HepG2 (cell line): Measurements from ENCODE around the gene TTLL8. TPM values are rescaled to one million over a fixed set of nuclear protein-coding genes. Genes with fewer than 3 reads are reported as not detected.

Experiments
- ARID4A ChIP-seq: sonication (generic); formaldehyde crosslinking; IDR thresholded peaks from 2 replicates; pipeline ENCODE4 v1.5.0; 2020; ENCODE audit warnings: mild to moderate bottlenecking, missing genetic modification reagents, borderline replicate concordance
- BRCA1 ChIP-seq: sonication (generic); formaldehyde crosslinking; IDR thresholded peaks from 2 replicates; pipeline ENCODE4 v1.4.0; 2020; ENCODE audit warnings: missing genetic modification reagents
- CBFB ChIP-seq: sonication (generic); formaldehyde crosslinking; IDR thresholded peaks from 2 replicates; pipeline ENCODE4 v1.4.0; 2020; ENCODE audit warnings: missing genetic modification reagents
- E2F5 ChIP-seq: sonication (generic); formaldehyde crosslinking; conservative IDR thresholded peaks from 2 replicates; pipeline ENCODE4 v1.4.0; 2020; ENCODE audit warnings: missing genetic modification reagents
- KDM4B ChIP-seq: sonication (generic); formaldehyde crosslinking; IDR thresholded peaks from 2 replicates; pipeline ENCODE4 v1.4.0; 2020; ENCODE audit warnings: missing genetic modification reagents
- KLF16 ChIP-seq, 2 experiments: sonication (generic) in 1 of 2; formaldehyde crosslinking in 1 of 2; IDR thresholded peaks; 2 replicates each; pipeline versions ENCODE4 v1.6.1 to v1.8.0; 2016 to 2023; ENCODE audit warnings: missing genetic modification reagents in 2 of 2, missing compliant biosample characterization in 1 of 2
- NFYB ChIP-seq: sonication (generic); formaldehyde crosslinking; IDR thresholded peaks from 2 replicates; pipeline ENCODE4 v1.4.0; 2020; ENCODE audit warnings: missing genetic modification reagents
- POLR2A ChIP-seq, 2 experiments: IDR thresholded peaks; 2 replicates each; pipeline ENCODE4 v1.6.1; 2011; ENCODE audit warnings: low read depth in 2 of 2, low read length in 2 of 2, mild to moderate bottlenecking in 1 of 2, moderate library complexity in 1 of 2; ENCODE audit not compliant: insufficient read depth in 1 of 2
- TCF7L2 ChIP-seq: IDR thresholded peaks from 2 replicates; pipeline ENCODE4 v1.6.1; 2011; ENCODE audit warnings: mild to moderate bottlenecking, low read depth, low read length, moderate library complexity
- YEATS2 ChIP-seq: sonication (generic); formaldehyde crosslinking; IDR thresholded peaks from 2 replicates; pipeline ENCODE4 v1.4.0; 2020; ENCODE audit warnings: missing genetic modification reagents, borderline replicate concordance
- ZNF441 ChIP-seq: sonication (generic); formaldehyde crosslinking; IDR thresholded peaks from 2 replicates; pipeline ENCODE4 v1.7.0; 2021; ENCODE audit warnings: missing genetic modification reagents, borderline replicate concordance
- ZNF446 ChIP-seq: sonication (generic); formaldehyde crosslinking; IDR thresholded peaks from 2 replicates; pipeline ENCODE4 v1.5.0; 2020; ENCODE audit warnings: mild to moderate bottlenecking, missing genetic modification reagents
- ZNF543 ChIP-seq: sonication (generic); formaldehyde crosslinking; IDR thresholded peaks from 2 replicates; pipeline ENCODE4 v1.4.0; 2020; ENCODE audit warnings: mild to moderate bottlenecking, missing genetic modification reagents
- ZNF557 ChIP-seq: sonication (generic); formaldehyde crosslinking; IDR thresholded peaks from 2 replicates; pipeline ENCODE4 v1.4.0; 2020; ENCODE audit warnings: missing genetic modification reagents
- ZNF615 ChIP-seq: sonication (generic); formaldehyde crosslinking; IDR thresholded peaks from 2 replicates; pipeline ENCODE4 v1.5.0; 2020; ENCODE audit warnings: mild to moderate bottlenecking, missing genetic modification reagents, borderline replicate concordance
- ZNF746 ChIP-seq: sonication (generic); formaldehyde crosslinking; IDR thresholded peaks from 2 replicates; pipeline ENCODE4 v1.8.0; 2022; ENCODE audit warnings: mild to moderate bottlenecking, missing genetic modification reagents
- ZNF761 ChIP-seq: sonication (generic); formaldehyde crosslinking; conservative IDR thresholded peaks from 2 replicates; pipeline ENCODE4 v1.4.0; 2020; ENCODE audit warnings: mild to moderate bottlenecking, missing genetic modification reagents
- ZSCAN25 ChIP-seq: sonication (generic); formaldehyde crosslinking; IDR thresholded peaks from 2 replicates; pipeline ENCODE4 v1.8.0; 2022; ENCODE audit warnings: mild to moderate bottlenecking, missing genetic modification reagents
- polyA plus RNA-seq, 8 experiments: library from polyadenylated mRNA; depleted of rRNA in 3 of 8; stranded (reverse) in 7 of 8; unstranded in 1 of 8; fragments of >200 nt; fragmentation: Illumina TruSeq in 4 of 8; extraction: Trizol in 4 of 8; gene quantifications; 2 replicates each; pipeline versions ENCODE4 v1.2.1 to v1.2.3, GENCODE V29; 2011 to 2016; ENCODE audit warnings: low read depth in 4 of 8, missing spikeins in 1 of 8, mixed read lengths in 1 of 8; ENCODE audit not compliant: insufficient read depth in 1 of 8
- total RNA-seq, 5 experiments: library from RNA; depleted of rRNA; stranded (reverse); fragments of >200 nt; fragmentation: Illumina TruSeq; extraction: Trizol; gene quantifications; 2 replicates each; pipeline ENCODE4 v1.2.3, GENCODE V29; 2016; ENCODE audit warnings: low read depth in 1 of 5
- TF ChIP-seq, protein P1 (sequence below): sonication (generic); formaldehyde crosslinking; IDR thresholded peaks from 2 replicates; pipeline ENCODE4 v1.5.0; 2020; ENCODE audit warnings: missing genetic modification reagents

The TTLL8 gene
- total and polyA plus RNA-seq, 2 of the 13 experiments (the other 11 are each of a cell fraction or from before 2014, with no cell fraction given): not detected

DNA sequence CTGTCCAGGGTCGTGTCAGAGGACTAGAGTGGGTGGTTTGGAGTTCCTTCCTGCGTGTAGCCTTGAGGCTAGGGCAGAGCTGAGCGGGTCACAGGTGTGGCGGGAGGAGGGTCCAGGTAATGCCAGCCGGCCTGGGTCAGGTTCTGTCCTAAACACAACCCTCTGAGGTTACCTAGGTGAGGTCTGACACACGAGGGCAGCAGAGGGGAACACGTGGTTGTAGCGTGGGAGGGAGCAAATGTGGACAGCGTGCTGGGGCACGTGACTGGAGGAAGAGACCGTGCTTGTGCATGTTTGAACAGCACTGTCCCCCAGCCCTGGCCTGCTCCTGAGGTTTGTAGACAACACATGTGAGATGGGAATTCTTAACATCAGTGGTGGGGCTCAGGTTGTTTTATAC, 44.8 kb upstream of the TTLL8 start (continued):
- peak; percentile 47; the same call in 1 of the 2 replicates for TF ChIP-seq ARID4A (CRISPR knock-in tag)
- TF ChIP-seq ZNF543 (CRISPR knock-in tag): no peak
- TF ChIP-seq BRCA1: no peak
- TF ChIP-seq ZNF615 (CRISPR knock-in tag): no peak
- TF ChIP-seq, protein P1, sequence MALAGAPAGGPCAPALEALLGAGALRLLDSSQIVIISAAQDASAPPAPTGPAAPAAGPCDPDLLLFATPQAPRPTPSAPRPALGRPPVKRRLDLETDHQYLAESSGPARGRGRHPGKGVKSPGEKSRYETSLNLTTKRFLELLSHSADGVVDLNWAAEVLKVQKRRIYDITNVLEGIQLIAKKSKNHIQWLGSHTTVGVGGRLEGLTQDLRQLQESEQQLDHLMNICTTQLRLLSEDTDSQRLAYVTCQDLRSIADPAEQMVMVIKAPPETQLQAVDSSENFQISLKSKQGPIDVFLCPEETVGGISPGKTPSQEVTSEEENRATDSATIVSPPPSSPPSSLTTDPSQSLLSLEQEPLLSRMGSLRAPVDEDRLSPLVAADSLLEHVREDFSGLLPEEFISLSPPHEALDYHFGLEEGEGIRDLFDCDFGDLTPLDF (CRISPR knock-in tag): no peak
- no peak for TF ChIP-seq ZNF761 (CRISPR knock-in tag)
- peak; percentile 49 to 84; a peak in 2 of 4 replicates for TF ChIP-seq KLF16 (CRISPR knock-in tag; IDR thresholded peaks at IDR 0.05)
- peak; percentile 48; the same call in 1 of the 2 replicates for TF ChIP-seq YEATS2 (CRISPR knock-in tag)
- no peak for TF ChIP-seq ZNF446 (CRISPR knock-in tag)
- TF ChIP-seq POLR2A (IDR thresholded peaks at IDR 0.05; ENCODE audit: insufficient read depth in 1 of 2, low read depth in 2 of 2, low read length in 2 of 2): no peak
- no peak for TF ChIP-seq ZSCAN25 (CRISPR knock-in tag)
- TF ChIP-seq ZNF441 (CRISPR knock-in tag): no peak
- no peak for TF ChIP-seq E2F5 (CRISPR knock-in tag)
- TF ChIP-seq KDM4B: no peak
- TF ChIP-seq ZNF746 (CRISPR knock-in tag): peak; percentile 83; the same call in 1 of the 2 replicates
- 0 out of 2 replicates have a peak, but pooled peaks have one; percentile 17 for TF ChIP-seq NFYB
- 0 out of 2 replicates have a peak, but pooled peaks have one; percentile 36 for TF ChIP-seq CBFB (CRISPR knock-in tag)
- no peak for TF ChIP-seq TCF7L2
- 0 out of 2 replicates have a peak, but pooled peaks have one; percentile 63 for TF ChIP-seq ZNF557
- TF ChIP-seq, all 625 proteins: peak for 186
